ENCODE results near the gene PRKG1. TPM values are rescaled to one million over a fixed set of nuclear protein-coding genes. Genes with fewer than 3 reads are reported as not detected.
"Not testable (repeated sequence)": the region's sequence is repeated elsewhere in the genome, so short reads cannot be mapped to it uniquely, and the experiment has no call there.

The PRKG1 gene
- total RNA-seq, 1 donor from 2014 or later = 50.2 TPM

DNA sequence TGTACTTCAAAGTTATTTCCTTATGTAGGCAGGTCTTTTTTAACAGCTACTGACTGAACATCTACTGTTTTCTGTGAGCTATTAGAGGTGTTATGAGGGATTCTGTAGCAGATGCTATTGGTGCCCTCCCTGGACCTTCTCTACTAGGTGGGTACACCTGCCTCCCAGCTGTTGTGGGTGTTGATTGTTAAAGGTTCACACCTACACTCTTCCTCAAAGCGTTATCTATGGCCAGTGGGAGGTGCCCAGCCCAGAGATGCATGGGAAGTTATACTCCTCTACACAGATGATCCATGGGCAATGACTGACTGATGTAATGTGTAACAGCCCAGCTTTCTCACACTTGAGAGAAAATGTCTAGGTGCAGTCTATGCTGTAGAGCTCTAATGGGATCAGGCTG, 127.7 kb downstream of the PRKG1 start:
- H3K27ac ChIP-seq = peak overlapping the region; percentile 10 to 61
- no peak for TF ChIP-seq CTCF (IDR thresholded peaks at IDR 0.05)
- intact Hi-C loops (cut with DNase I) = no loop called here
- H3K36me3 ChIP-seq = no peaks in the 10 kb centered on the region
- H3K9me3 ChIP-seq = no peaks in the 10 kb centered on the region
- H3K4me1 ChIP-seq = peaks cover 0 to 45% of the 10 kb centered on the region in 2 donors
- H3K4me3 ChIP-seq = no peak overlapping the region
- no peak for DNase-seq (ENCODE audit: low spot score in 2 of 2)
- no peaks in the 10 kb centered on the region for H3K27me3 ChIP-seq

DNA sequence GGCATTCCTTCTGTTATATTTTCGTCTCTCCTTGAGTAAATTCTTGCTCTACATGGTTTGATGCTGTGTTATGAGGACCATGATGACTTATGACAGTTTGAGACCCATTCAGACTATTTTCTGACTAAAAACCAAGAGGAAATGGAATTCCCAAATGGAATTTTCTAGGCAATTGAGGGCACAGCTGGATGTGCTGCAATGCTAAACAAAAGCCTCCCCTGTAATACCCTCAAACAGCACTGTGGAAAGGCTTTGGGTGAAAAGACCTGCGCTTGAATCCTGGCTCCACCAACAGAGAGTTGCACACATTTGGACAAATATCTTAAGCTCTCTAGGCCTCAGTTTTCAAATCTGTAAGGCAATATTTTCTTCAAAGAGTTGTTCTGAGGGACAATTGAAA, 129.1 kb downstream of the PRKG1 start:
- Histone ChIP-seq H3K27me3 (no peaks in the 10 kb centered on the region), H3K9me3 (no peaks in the 10 kb centered on the region)
- TF ChIP-seq CTCF (IDR thresholded peaks at IDR 0.05) = no peak

GRCh38 chr10:51204066-51204465, 129.8 kb downstream of the PRKG1 start:
- H3K36me3 ChIP-seq = no peaks in the 10 kb centered on the region
- no peaks in the 10 kb centered on the region for H3K27me3 ChIP-seq
- peaks cover 0 to 48% of the 10 kb centered on the region in 2 donors for H3K4me1 ChIP-seq
- DNase-seq (ENCODE audit: low spot score in 2 of 2) = no peak
- H3K27ac ChIP-seq = peak overlapping the region; percentile 61 to 63
- H3K4me3 ChIP-seq = no peak overlapping the region
- TF ChIP-seq CTCF (IDR thresholded peaks at IDR 0.05) = no peak
- intact Hi-C loops (cut with DNase I) = no loop called here
- H3K9me3 ChIP-seq = no peaks in the 10 kb centered on the region

More for the DNA sequence above, 129.1 kb downstream of the PRKG1 start:
- no peaks in the 10 kb centered on the region for H3K36me3 ChIP-seq
- DNase-seq (ENCODE audit: low spot score in 2 of 2) = no peak
- H3K4me1 ChIP-seq = peaks cover 0 to 43% of the 10 kb centered on the region in 2 donors
- no peak overlapping the region for H3K4me3 ChIP-seq
- intact Hi-C loops (cut with DNase I) = no loop called here
- H3K27ac ChIP-seq = peak overlapping the region; percentile 61 to 63

- Histone ChIP-seq H3K27me3 (no peaks in the 10 kb centered on the region), H3K4me1 (peaks cover 0 to 47% of the 10 kb centered on the region in 2 donors), H3K36me3 (no peaks in the 10 kb centered on the region), H3K27ac (peak overlapping the region; percentile 61 to 63), H3K4me3 (no peak overlapping the region), H3K9me3 (no peaks in the 10 kb centered on the region)
- no peak for DNase-seq (ENCODE audit: low spot score in 2 of 2)
- intact Hi-C loops (cut with DNase I) = no loop called here
- no peak for TF ChIP-seq CTCF (IDR thresholded peaks at IDR 0.05)
Measured at GRCh38 chr10:51204701-51205100, 130.4 kb downstream of the PRKG1 start.

DNA sequence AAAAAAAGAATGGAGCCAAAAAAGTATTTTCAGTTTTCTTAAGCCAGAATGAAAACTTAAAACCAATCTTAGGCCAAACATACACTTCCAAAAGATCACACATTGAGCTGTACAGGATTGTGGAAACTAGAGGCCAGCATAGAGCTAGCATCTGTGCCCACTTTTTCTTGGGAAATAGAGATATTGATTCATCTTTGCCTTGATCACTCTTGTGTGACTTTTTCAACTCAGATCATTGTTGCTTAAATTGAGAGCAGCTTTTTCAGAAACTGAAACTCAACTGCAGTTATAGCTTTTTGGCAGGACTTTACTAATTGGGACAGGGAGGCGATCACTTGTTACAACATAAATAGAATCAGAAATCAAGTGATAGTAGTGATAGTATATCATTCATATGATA, 132.2 kb downstream of the PRKG1 start:
- Histone ChIP-seq H3K27ac (peak overlapping the region; percentile 61 to 63), H3K4me3 (no peak overlapping the region), H3K9me3 (no peaks in the 10 kb centered on the region), H3K36me3 (no peaks in the 10 kb centered on the region), H3K27me3 (no peaks in the 10 kb centered on the region), H3K4me1 (peaks cover 0 to 35% of the 10 kb centered on the region in 2 donors)
- peak in 1 of 3 experiments; percentile 5 for TF ChIP-seq CTCF (IDR thresholded peaks at IDR 0.05)
- intact Hi-C loops (cut with DNase I) = no loop called here
- DNase-seq (ENCODE audit: low spot score in 2 of 2) = no peak

- H3K27ac ChIP-seq; H3K27me3 ChIP-seq; H3K4me3 ChIP-seq; H3K9me3 ChIP-seq; intact Hi-C loops (cut with DNase I); DNase-seq (ENCODE audit: low spot score in 2 of 2); H3K36me3 ChIP-seq: not testable (repeated sequence)
- H3K4me1 ChIP-seq = peaks cover 0 to 19% of the 10 kb centered on the region in 2 donors
Measured at GRCh38 chr10:51212937-51213336, 138.7 kb downstream of the PRKG1 start.
